ENCODE data around the gene GPHN.

DNA sequence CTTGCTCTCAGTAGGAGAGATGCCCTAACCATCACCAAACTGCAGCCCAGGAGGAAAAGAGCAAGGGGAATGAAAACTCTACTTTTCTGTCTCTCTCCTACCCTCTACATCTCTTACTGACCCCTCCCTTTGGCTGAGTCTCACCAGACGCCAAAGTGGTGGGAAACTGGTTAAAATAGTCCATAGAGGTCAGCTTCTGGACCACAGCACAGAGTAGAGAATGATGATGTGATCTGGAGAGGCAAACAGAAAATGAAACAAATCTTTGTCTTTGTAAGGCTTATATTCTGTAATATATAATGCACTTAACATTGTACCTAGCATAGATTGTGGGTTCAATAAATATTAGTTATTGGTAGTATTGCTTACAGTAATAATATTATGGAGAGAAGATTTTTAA lies 600.3 kb downstream of the GPHN start:
- TF ChIP-seq, protein P1, sequence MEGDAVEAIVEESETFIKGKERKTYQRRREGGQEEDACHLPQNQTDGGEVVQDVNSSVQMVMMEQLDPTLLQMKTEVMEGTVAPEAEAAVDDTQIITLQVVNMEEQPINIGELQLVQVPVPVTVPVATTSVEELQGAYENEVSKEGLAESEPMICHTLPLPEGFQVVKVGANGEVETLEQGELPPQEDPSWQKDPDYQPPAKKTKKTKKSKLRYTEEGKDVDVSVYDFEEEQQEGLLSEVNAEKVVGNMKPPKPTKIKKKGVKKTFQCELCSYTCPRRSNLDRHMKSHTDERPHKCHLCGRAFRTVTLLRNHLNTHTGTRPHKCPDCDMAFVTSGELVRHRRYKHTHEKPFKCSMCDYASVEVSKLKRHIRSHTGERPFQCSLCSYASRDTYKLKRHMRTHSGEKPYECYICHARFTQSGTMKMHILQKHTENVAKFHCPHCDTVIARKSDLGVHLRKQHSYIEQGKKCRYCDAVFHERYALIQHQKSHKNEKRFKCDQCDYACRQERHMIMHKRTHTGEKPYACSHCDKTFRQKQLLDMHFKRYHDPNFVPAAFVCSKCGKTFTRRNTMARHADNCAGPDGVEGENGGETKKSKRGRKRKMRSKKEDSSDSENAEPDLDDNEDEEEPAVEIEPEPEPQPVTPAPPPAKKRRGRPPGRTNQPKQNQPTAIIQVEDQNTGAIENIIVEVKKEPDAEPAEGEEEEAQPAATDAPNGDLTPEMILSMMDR (IDR thresholded peaks at IDR 0.05): no peak
- TF ChIP-seq POLR2A (IDR thresholded peaks at IDR 0.05): no peak

Measured in Peyer's patch (tissue), 4 donors.